Measurements from ENCODE around the gene FNDC3B.
"Not testable (repeated sequence)": the region's sequence is repeated elsewhere in the genome, so short reads cannot be mapped to it uniquely, and the experiment has no call there.

FNDC3B gene

GRCh38 chr3:172039436-172040077, at the start of gene FNDC3B:
TSS of gene FNDC3B (plus strand) at chr3:172039578. CDS start at chr3:172112480, 72,902 bp downstream.
- peak; percentile 94 for DNase-seq (ENCODE audit: low spot score)

- not testable (repeated sequence) for DNase-seq (ENCODE audit: low spot score)
These were observed 49.1 kb upstream of the FNDC3B start for GRCh38 chr3:171990239-171990638.

GRCh38 chr3:171991166-171991565, 48.2 kb upstream of the FNDC3B start:
- no peak for DNase-seq (ENCODE audit: low spot score)

- no peak for DNase-seq (ENCODE audit: low spot score)
These were observed 44.5 kb upstream of the FNDC3B start for GRCh38 chr3:171994646-171995428.

- DNase-seq (ENCODE audit: low spot score), result no peak
These were observed 43.9 kb upstream of the FNDC3B start for GRCh38 chr3:171995486-171995885.

GRCh38 chr3:171996178-171996817, 43.1 kb upstream of the FNDC3B start:
- DNase-seq (ENCODE audit: low spot score), result peak; percentile 26

- not testable (repeated sequence) for DNase-seq (ENCODE audit: low spot score)
These were observed 40.6 kb upstream of the FNDC3B start for GRCh38 chr3:171998731-171999130.

- DNase-seq (ENCODE audit: low spot score), result not testable (repeated sequence)
These were observed 37.8 kb upstream of the FNDC3B start for GRCh38 chr3:172001616-172002015.

GRCh38 chr3:172002512-172003078, 36.8 kb upstream of the FNDC3B start:
- DNase-seq (ENCODE audit: low spot score), result no peak

- DNase-seq (ENCODE audit: low spot score), result no peak
These were observed 36.2 kb upstream of the FNDC3B start for GRCh38 chr3:172003146-172003545.

- no peak for DNase-seq (ENCODE audit: low spot score)
These were observed 32.4 kb upstream of the FNDC3B start for GRCh38 chr3:172007065-172007370.

- no peak for DNase-seq (ENCODE audit: low spot score)
These were observed 29.6 kb upstream of the FNDC3B start for GRCh38 chr3:172009803-172010202.

GRCh38 chr3:172012775-172013174, 26.6 kb upstream of the FNDC3B start:
- DNase-seq (ENCODE audit: low spot score), result no peak

- no peak for DNase-seq (ENCODE audit: low spot score)
These were observed 25.2 kb upstream of the FNDC3B start for GRCh38 chr3:172014145-172014544.

GRCh38 chr3:172018364-172018763, 21.0 kb upstream of the FNDC3B start:
- no peak for DNase-seq (ENCODE audit: low spot score)

- no peak for DNase-seq (ENCODE audit: low spot score)
These were observed 18.6 kb upstream of the FNDC3B start for GRCh38 chr3:172020763-172021162.

- no peak for DNase-seq (ENCODE audit: low spot score)
These were observed 18.2 kb upstream of the FNDC3B start for GRCh38 chr3:172021164-172021563.

- DNase-seq (ENCODE audit: low spot score), result no peak
These were observed 17.5 kb upstream of the FNDC3B start for GRCh38 chr3:172021859-172022258.

GRCh38 chr3:172023915-172024314, 15.5 kb upstream of the FNDC3B start:
- DNase-seq (ENCODE audit: low spot score), result no peak

GRCh38 chr3:172024679-172025078, 14.7 kb upstream of the FNDC3B start:
- DNase-seq (ENCODE audit: low spot score), result no peak

- no peak for DNase-seq (ENCODE audit: low spot score)
These were observed 9.8 kb upstream of the FNDC3B start for GRCh38 chr3:172029425-172030098.

- DNase-seq (ENCODE audit: low spot score), result no peak
These were observed 9.2 kb upstream of the FNDC3B start for GRCh38 chr3:172030181-172030580.

All from activated CD4-positive, alpha-beta T cell treated with anti-CD3 and anti-CD28 coated beads, Interleukin-2, Interleukin-4, amounts not matched to agents 100 ng/mL and 50 ng/mL, durations not matched to agents 16 hours and 8 hours (primary cell).